Ureter (tissue), 1 donor: Measurements from ENCODE around the gene PID1. TPM values are rescaled to one million over a fixed set of nuclear protein-coding genes. Genes with fewer than 3 reads are reported as not detected.

ENCODE experiments used
- DNase-seq: peaks from one replicate; pipeline ENCODE4 v3.0.0-alpha.2; 2020; ENCODE audit warnings: low spot score
- total RNA-seq: library from RNA; stranded (reverse); gene quantifications from one replicate; pipeline ENCODE4 v1.2.4, GENCODE V29; 2023
- donor health status: DM: yes; HTN: yes; CAD: no.

The PID1 gene
- total RNA-seq, 1 donor from 2014 or later = 25.8 TPM

DNA sequence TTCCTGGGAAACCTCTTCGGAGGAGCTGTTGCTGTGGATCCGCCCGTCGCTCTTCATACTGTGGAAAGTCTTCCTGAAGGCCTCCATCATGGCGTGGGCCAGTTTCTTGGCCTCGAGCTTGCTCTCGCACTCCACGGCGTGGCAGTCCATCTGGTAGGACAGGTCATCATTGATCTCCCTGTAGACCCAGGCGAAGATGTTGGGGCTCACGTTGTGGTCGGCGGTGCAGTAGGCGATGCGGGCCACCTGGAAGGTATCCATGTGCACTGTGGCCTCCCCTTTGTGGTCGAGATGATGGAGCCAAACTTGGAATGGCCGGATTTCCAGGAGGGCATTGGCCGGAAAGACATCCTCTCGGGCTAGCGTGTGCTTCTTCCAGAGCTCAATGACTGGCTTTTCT, 245.4 kb downstream of the PID1 start:
- no peak for DNase-seq

GRCh38 chr2:229022652-229023051, 248.4 kb downstream of the PID1 start:
- DNase-seq = no peak

DNA sequence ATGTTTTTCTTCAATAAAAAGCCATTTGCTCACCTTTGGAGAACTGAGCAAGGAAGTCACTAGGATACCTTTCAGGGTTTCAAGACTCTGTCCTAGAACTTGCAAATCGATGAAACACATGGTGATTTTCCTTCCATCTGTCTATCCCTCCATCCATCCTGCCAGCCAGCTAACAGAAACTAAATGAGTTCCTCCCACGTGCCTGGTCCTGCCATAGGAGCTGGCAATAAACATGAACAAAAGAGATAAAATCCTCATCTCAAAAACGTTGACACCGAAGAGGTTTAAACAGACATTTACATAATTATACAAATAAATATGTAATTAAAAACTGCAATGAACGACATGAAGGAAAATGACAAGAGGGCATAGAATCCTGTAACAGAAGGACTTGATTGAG, 249.0 kb downstream of the PID1 start:
- DNase-seq = no peak

DNA sequence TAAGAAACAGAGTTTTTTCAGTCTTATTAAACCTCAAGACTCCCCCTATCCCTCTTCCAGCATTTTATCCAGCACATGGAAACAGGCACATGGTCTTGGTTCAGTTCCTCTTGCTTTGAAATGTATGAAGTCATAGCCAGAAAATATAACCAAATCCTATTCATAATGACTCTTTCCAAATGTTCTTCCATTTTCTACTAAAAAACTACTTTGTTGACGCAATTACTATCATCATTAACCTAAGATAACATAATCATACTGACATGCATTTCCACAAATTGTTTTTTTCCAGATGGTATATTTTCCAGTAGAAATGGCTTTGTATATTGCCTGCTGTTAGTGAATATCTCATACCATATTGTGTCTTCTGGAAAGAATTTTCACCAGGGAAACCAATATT, 261.3 kb downstream of the PID1 start:
- no peak for DNase-seq

DNA sequence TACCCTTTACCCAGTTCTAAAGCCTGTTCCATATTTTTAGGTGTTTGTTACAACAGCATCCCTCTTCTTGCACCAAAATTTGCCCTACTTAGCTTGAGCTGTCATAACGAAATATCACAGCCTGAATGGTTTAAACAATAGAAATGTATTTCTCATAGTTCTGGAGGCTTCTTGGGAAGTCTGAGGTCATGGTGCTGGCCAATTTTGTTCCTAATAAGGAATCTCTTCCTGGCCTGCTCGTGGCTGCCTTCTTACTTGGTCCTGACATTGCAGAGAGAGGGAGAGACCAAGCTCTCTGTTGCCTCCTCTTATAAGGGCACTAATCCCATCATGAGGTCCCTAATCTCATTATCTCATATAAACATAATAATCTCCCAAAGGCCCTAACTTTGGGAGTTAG, 267.8 kb downstream of the PID1 start:
- DNase-seq = no peak

DNA sequence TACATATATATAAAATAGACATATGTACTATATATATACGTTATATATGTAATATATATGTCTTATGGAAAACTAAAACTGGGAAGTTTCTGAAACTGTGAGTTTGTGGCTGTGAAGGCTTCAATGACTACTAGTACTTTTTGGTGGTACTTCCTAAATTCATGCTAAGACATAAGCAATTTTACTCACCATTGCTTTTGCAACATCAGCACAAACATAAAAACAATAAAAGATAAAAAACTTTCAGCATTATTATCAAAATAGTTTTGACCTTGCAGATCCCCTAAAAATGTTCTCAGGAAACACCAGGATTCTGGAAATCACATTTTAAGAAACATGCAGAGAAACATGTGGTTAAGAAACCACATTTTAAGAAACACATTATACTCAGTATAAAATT, 269.9 kb downstream of the PID1 start:
- DNase-seq = no peak

GRCh38 chr2:228999326-228999725, 271.8 kb downstream of the PID1 start:
- no peak for DNase-seq

DNA sequence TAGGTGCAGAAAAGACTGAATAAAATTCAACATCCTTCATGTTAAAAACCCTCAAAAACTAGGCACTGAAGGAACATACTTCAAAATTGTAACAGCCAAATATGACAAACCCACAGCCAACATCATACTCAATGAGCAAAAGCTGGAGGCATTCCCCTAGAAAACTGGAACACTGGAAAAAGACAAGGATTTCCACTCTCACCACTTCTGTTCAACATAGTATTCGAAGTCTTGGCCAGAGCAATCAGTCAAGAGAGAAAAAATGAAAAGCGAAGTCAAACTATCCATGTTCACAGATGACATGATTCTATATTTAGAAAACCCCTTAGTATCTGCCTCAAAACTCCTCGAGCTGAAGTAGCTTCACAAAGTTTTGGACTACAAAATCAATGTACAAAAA, 282.3 kb downstream of the PID1 start:
- no peak for DNase-seq

DNA sequence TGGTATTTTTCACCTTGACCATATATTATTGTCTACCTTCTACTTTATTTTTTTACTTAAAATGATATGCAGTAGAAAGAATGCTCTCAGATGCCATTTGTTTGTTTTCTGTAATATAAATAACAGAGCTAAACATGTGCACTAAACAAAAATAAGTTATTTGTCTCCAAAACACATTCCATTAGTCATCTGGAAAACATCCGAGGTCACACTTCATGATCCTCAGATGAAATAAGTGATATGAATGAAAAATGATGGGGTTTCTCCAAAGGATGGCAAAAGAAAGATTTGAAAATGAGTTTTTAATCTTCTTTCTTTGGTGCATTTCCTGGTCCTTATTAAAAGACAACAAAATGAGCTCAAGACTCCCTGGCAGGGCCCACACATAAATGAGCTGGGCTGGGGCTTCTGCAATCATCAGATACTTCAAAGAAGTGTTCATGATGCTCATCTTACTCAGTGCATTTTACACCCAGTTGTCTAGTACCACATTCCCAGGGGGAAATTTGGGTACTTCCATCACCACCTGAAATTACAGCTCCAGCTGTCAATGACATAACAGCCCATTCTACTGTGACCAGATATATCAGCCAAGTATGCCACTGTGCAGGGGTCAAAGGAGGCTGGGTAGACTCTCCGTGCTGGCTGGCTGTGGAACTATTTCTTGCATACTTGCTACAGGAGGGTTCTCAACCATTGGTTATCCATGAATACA, 283.5 kb downstream of the PID1 start:
- no peak for DNase-seq

GRCh38 chr2:228986961-228987360, 284.1 kb downstream of the PID1 start:
- DNase-seq = no peak

GRCh38 chr2:228983700-228984099, 287.4 kb downstream of the PID1 start:
- DNase-seq = no peak

DNA sequence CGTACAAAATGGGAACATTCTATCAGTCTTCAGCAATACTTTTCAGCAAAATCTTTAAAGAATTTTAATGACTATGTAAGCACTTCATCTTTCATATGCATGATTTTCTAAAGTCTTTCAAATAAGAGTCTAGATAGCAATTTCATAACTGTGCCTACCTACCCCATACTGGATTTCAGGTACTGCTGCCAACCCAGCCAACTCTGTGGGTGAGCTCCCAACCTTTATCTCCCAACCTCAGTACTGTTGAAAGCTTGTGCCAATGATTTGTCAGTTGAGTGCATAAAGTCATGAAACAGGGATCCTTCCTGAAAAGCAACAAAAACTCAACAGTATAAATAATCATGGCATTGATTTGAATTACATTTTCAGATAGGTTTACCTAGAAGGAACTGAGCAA, 296.9 kb downstream of the PID1 start:
- DNase-seq = no peak
